WERI-Rb-1 (cell line): ENCODE measurements around the gene ATRN.

Experiments
- DNase-seq: peaks from one replicate; pipeline ENCODE4 v3.0.0-alpha.2; 2020
- H3K27ac ChIP-seq: fragments of 250-450 bp; sonication (Bioruptor Pico); 2 replicates; pipeline ENCODE4 v1.5.1; 2020; ENCODE audit warnings: mild to moderate bottlenecking, moderate library complexity
- H3K27me3 ChIP-seq: fragments of 250-450 bp; sonication (Bioruptor Pico); 2 replicates; pipeline ENCODE4 v1.5.1; 2021; ENCODE audit warnings: mild to moderate bottlenecking, low read depth, moderate library complexity; ENCODE audit not compliant: insufficient read depth, severe bottlenecking
- H3K36me3 ChIP-seq: fragments of 250-450 bp; sonication (Bioruptor Pico); 2 replicates; pipeline ENCODE4 v1.5.1; 2020; ENCODE audit warnings: mild to moderate bottlenecking, moderate library complexity
- H3K4me3 ChIP-seq: 2 replicates; pipeline ENCODE4 v1.5.1; 2011; ENCODE audit warnings: low read depth, mild to moderate bottlenecking, control low read depth, low read length
- H3K9me3 ChIP-seq: fragments of 250-450 bp; sonication (Bioruptor Pico); 2 replicates; pipeline ENCODE4 v1.5.1; 2021; ENCODE audit warnings: mild to moderate bottlenecking, moderate library complexity; ENCODE audit not compliant: severe bottlenecking
- CTCF ChIP-seq: IDR thresholded peaks from 2 replicates; pipeline ENCODE4 v1.5.1; 2011; ENCODE audit warnings: low read depth, mild to moderate bottlenecking, control low read depth, inconsistent platforms, low read length

The ATRN gene

GRCh38 chr20:3696745-3697587, 226.1 kb downstream of the ATRN start:
- no peaks in the 10 kb centered on the region for H3K36me3 ChIP-seq
- no peak overlapping the region for H3K4me3 ChIP-seq
- H3K27me3 ChIP-seq, result no peaks in the 10 kb centered on the region
- no peak overlapping the region for H3K27ac ChIP-seq
- TF ChIP-seq CTCF, result no peak
- no peak for DNase-seq
- peaks cover 5% of the 10 kb centered on the region for H3K9me3 ChIP-seq

GRCh38 chr20:3697588-3698305, 226.9 kb downstream of the ATRN start:
- Histone ChIP-seq H3K9me3 (peaks cover 5% of the 10 kb centered on the region), H3K36me3 (no peaks in the 10 kb centered on the region), H3K4me3 (no peak overlapping the region), H3K27ac (no peak overlapping the region), H3K27me3 (no peaks in the 10 kb centered on the region)
- no peak for DNase-seq
- TF ChIP-seq CTCF, result no peak

- no peak overlapping the region for H3K4me3 ChIP-seq
- no peaks in the 10 kb centered on the region for H3K27me3 ChIP-seq
- no peaks in the 10 kb centered on the region for H3K36me3 ChIP-seq
- DNase-seq, result no peak
- H3K9me3 ChIP-seq, result peaks cover 5% of the 10 kb centered on the region
- no peak for TF ChIP-seq CTCF
- H3K27ac ChIP-seq, result no peak overlapping the region
These were observed 227.8 kb downstream of the ATRN start for GRCh38 chr20:3698591-3699001.

GRCh38 chr20:3699037-3699436, 228.2 kb downstream of the ATRN start:
- no peak for DNase-seq

More at GRCh38 chr20:3699037-3699436, 228.2 kb downstream of the ATRN start:
- Histone ChIP-seq H3K27me3 (no peaks in the 10 kb centered on the region), H3K27ac (no peak overlapping the region), H3K36me3 (no peaks in the 10 kb centered on the region), H3K4me3 (no peak overlapping the region), H3K9me3 (peaks cover 5% of the 10 kb centered on the region)
- no peak for TF ChIP-seq CTCF
